NCI-H774 (cell line): Measurements from ENCODE around the gene PPT1.
A peak's percentile ranks its signal among the peaks of the same experiment; 100 is the strongest.
"Not testable (repeated sequence)": the region's sequence is repeated elsewhere in the genome, so short reads cannot be mapped to it uniquely, and the experiment has no call there.

Experiments
- DNase-seq: peaks from one replicate; lab custom pipeline; 2025; lab: John Stamatoyannopoulos, UW

Gene PPT1

GRCh38 chr1:40057310-40058030, 39.6 kb downstream of the PPT1 start:
- no peak for DNase-seq

- DNase-seq = no peak
Measured at GRCh38 chr1:40056519-40057309, 40.3 kb downstream of the PPT1 start.

- no peak for DNase-seq
Measured at GRCh38 chr1:40053138-40053887, 43.7 kb downstream of the PPT1 start.

GRCh38 chr1:40050863-40051262, 46.2 kb downstream of the PPT1 start:
- DNase-seq = no peak

- no peak for DNase-seq
Measured at GRCh38 chr1:40049725-40050124, 47.3 kb downstream of the PPT1 start.

- DNase-seq = no peak
Measured at GRCh38 chr1:40047769-40048168, 49.3 kb downstream of the PPT1 start.

- DNase-seq = no peak
Measured at GRCh38 chr1:40047276-40047675, 49.8 kb downstream of the PPT1 start.

- DNase-seq = no peak
Measured at GRCh38 chr1:40045766-40046165, 51.3 kb downstream of the PPT1 start.

GRCh38 chr1:40045182-40045581, 51.9 kb downstream of the PPT1 start:
- no peak for DNase-seq

- DNase-seq = no peak
Measured at GRCh38 chr1:40044110-40044509, 52.9 kb downstream of the PPT1 start.

- no peak for DNase-seq
Measured at GRCh38 chr1:40042341-40042740, 54.7 kb downstream of the PPT1 start.

GRCh38 chr1:40041466-40041838, 55.6 kb downstream of the PPT1 start:
- DNase-seq = no peak

- DNase-seq = peak; percentile 100
Measured at GRCh38 chr1:40040511-40041465, 56.3 kb downstream of the PPT1 start, which contains the start of gene CAP1. CAP1 (plus strand) TSS chr1:40040729; CDS start chr1:40059347, 18,618 bp downstream.

- peak; percentile 82 for DNase-seq
Measured at GRCh38 chr1:40039757-40040510, 57.1 kb downstream of the PPT1 start.

GRCh38 chr1:40039245-40039756, 57.8 kb downstream of the PPT1 start:
- peak; percentile 61 for DNase-seq

- no peak for DNase-seq
Measured at GRCh38 chr1:40038697-40039096, 58.4 kb downstream of the PPT1 start.

- not testable (repeated sequence) for DNase-seq
Measured at GRCh38 chr1:40037254-40037653, 59.8 kb downstream of the PPT1 start.

GRCh38 chr1:40036574-40036973, 60.5 kb downstream of the PPT1 start:
- DNase-seq = no peak

GRCh38 chr1:40034869-40035268, 62.2 kb downstream of the PPT1 start:
- no peak for DNase-seq

- peak; percentile 56 for DNase-seq
Measured at GRCh38 chr1:40032240-40032891, 64.7 kb downstream of the PPT1 start.
